ENCODE results near the gene VAV3.

DNA sequence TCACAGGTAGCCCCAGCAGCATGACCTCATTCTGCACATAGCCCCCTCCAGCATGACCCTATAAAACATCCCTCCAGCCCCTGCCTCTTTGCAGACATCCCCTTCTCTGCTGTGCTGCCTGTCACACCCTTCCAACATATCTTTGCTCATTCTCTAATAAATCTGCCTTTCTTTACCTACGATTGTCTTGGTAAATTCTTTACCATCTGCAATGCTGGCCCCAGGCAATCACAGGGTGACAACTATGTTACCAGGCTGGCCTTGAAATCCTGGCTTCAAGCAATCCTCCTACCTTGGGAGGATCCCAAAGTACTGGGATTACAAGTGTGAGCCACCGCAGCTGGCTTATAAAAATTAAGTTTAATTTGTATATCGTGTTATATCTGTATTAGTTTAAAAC, 134.5 kb downstream of the VAV3 start:
- TF ChIP-seq, protein P1, sequence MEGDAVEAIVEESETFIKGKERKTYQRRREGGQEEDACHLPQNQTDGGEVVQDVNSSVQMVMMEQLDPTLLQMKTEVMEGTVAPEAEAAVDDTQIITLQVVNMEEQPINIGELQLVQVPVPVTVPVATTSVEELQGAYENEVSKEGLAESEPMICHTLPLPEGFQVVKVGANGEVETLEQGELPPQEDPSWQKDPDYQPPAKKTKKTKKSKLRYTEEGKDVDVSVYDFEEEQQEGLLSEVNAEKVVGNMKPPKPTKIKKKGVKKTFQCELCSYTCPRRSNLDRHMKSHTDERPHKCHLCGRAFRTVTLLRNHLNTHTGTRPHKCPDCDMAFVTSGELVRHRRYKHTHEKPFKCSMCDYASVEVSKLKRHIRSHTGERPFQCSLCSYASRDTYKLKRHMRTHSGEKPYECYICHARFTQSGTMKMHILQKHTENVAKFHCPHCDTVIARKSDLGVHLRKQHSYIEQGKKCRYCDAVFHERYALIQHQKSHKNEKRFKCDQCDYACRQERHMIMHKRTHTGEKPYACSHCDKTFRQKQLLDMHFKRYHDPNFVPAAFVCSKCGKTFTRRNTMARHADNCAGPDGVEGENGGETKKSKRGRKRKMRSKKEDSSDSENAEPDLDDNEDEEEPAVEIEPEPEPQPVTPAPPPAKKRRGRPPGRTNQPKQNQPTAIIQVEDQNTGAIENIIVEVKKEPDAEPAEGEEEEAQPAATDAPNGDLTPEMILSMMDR (IDR thresholded peaks at IDR 0.05 in 4 of 5, conservative IDR thresholded peaks at IDR 0.05 in 1 of 5), result no peak
- TF ChIP-seq POLR2A (IDR thresholded peaks at IDR 0.05), result no peak

Measured in gastrocnemius medialis (tissue), 4 donors.